ENCODE measurements around the gene MPPED2.

Gene MPPED2

DNA sequence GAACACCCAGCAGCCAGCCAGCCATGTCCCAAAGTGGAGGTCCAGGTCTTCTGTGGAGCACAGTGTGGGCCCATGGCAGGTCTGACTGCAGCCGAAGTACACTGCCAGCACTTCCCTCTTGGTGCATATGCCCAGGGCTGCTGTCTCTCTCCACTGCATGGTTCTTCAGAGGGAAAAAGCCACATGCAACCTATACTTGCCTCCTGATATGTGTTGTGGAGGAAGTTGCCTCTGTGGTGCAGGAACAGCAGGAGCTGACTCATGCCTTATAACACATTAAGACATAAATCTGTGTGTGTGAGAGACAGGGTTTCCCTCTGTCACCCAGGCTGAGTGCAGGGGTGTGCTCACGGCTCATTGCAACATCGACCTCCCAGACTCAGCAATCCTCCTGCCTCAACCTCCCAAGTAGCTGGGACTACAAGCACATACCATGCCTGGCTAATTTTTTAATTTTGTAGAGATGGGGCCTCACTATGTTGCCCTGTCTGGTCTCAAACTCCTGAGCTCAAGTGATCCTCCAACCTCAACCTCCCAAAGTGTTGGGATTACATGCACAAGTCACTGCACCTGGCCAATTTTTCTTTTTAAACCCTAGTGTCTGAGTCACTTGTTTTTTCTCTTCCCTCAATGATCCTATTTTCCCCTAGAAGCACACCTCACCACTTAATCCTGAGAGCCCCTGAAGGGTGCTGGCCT is 98.8 kb downstream of the MPPED2 start:
- H3K27ac ChIP-seq = no peak overlapping the region
- TF ChIP-seq, protein P1, sequence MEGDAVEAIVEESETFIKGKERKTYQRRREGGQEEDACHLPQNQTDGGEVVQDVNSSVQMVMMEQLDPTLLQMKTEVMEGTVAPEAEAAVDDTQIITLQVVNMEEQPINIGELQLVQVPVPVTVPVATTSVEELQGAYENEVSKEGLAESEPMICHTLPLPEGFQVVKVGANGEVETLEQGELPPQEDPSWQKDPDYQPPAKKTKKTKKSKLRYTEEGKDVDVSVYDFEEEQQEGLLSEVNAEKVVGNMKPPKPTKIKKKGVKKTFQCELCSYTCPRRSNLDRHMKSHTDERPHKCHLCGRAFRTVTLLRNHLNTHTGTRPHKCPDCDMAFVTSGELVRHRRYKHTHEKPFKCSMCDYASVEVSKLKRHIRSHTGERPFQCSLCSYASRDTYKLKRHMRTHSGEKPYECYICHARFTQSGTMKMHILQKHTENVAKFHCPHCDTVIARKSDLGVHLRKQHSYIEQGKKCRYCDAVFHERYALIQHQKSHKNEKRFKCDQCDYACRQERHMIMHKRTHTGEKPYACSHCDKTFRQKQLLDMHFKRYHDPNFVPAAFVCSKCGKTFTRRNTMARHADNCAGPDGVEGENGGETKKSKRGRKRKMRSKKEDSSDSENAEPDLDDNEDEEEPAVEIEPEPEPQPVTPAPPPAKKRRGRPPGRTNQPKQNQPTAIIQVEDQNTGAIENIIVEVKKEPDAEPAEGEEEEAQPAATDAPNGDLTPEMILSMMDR (conservative IDR thresholded peaks at IDR 0.05) = no peak
- no peak for TF ChIP-seq ZFX (IDR thresholded peaks at IDR 0.05)

DNA sequence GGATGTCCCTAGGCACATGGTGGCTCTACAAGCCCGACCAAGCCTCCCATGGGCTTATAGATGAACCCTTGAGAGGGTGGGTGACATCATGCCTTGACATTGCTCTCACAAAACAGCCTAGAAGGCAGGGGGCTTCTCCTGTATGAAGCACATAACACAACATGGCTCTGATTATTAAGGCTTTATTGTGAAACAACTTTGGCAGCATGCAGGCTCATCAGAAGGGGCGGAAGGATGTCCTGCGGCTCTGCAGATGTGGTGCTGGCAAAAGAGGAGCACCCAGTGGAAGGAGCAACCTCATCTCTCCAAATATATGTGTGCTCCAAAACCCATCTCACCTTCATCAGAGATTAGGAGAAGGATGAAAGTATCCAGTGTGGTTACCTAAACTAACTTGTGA is 100.4 kb downstream of the MPPED2 start:
- no peak overlapping the region for H3K27ac ChIP-seq

DNA sequence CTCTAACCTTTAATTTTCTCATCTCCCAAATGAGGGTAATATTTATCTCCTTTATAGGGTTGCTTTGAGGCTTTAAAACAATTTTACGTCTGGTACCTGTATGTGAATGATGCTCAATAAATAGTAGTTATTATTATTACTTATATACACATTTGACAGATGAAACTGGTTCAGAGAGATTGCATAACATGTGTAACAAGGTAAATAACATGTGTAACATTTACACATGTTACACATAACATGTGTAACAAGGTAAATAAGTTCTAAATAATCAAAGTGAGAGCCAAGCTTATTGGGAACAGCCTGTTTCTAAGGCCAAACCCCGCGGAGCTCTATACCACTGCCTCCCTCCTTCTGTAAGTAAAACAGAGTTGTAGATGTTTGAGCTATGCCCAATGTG is 100.9 kb downstream of the MPPED2 start:
- TF ChIP-seq ZFX (IDR thresholded peaks at IDR 0.05) = no peak
- TF ChIP-seq, protein P1 (conservative IDR thresholded peaks at IDR 0.05) = no peak
- H3K27ac ChIP-seq = no peak overlapping the region

More for the DNA sequence above, 100.4 kb downstream of the MPPED2 start:
- TF ChIP-seq ZFX (IDR thresholded peaks at IDR 0.05) = no peak
- TF ChIP-seq, protein P1 (conservative IDR thresholded peaks at IDR 0.05) = no peak

DNA sequence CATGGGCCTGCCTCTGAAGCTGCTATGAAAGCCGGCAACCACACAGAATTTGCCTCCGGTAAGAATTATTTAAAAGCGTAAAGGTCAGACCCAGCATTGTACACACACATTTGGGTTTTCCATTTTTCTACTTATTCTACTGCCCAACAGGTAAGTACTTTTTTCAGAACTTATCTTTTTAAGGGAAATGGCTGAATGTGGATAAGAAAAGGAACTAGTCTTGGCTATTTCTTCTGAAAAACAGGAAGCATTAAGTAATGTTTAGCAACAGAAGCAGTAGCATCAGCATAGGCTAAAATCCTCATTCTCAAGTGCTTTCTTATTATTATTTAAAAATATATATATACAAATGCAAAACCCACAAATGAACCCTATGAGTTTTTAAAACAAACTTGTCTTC is 103.1 kb downstream of the MPPED2 start:
- no peak for TF ChIP-seq ZFX (IDR thresholded peaks at IDR 0.05)
- TF ChIP-seq, protein P1 (conservative IDR thresholded peaks at IDR 0.05) = no peak
- no peak overlapping the region for H3K27ac ChIP-seq

DNA sequence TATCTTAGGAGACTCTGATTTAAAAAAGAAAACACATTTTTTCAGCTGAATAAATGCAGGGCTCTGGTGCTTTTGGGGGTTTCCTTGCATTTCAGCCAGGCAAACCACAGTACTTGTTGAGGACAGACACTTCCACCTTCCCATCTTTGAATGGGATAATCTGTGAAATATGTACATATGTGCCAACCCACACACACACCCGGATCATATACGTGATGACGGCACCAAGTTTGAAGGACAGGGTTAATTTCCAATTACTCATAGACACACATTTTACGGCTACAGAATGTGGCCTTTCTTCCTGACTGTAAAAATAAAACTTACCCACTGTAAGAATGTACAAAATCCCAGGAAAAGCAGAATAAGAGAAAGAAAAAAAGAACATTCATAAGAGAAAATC is 104.4 kb downstream of the MPPED2 start:
- no peak overlapping the region for H3K27ac ChIP-seq
- TF ChIP-seq ZFX (IDR thresholded peaks at IDR 0.05) = no peak
- TF ChIP-seq, protein P1 (conservative IDR thresholded peaks at IDR 0.05) = no peak

DNA sequence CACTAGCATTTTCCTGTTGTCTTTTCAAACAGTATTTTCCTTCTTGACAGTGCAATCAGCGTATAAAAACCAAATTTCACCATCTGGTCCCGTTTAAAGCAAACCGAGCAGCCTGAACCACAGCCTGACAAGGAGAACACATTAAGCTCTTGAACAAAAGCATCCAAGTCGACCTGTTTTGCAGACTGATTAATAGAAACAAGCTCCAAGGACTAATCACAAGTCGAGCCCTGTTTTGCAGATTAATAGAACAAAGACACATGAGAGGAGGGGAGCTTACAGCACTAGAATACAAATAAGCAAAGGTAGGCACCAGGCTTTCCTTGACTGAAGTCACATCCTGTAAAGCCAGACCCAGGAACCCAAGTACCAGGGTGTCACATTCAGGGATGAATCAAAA is 104.8 kb downstream of the MPPED2 start:
- no peak overlapping the region for H3K27ac ChIP-seq
- no peak for TF ChIP-seq ZFX (IDR thresholded peaks at IDR 0.05)
- TF ChIP-seq, protein P1 (conservative IDR thresholded peaks at IDR 0.05) = no peak

DNA sequence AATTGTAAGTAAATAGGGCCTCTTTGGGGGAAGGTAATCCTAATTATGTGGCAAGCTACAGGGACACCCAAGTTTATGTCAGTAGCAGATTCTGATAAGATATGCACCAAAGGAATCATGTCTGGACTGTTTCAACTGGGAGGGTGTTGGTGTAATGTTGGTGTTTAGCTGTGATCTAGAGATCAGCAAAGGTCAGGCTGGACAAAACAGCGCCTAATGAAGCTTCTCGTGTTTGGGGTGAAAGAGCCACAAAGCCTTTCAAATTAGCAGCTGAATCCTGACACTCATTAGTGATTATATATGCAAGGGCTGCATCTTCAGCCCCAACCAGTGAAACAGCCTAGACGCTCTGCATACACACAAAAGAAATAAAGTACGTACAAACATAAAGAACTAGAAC is 106.3 kb downstream of the MPPED2 start:
- TF ChIP-seq ZFX (IDR thresholded peaks at IDR 0.05) = no peak
- TF ChIP-seq, protein P1 (conservative IDR thresholded peaks at IDR 0.05) = no peak
- no peak overlapping the region for H3K27ac ChIP-seq
